H1 (cell line): ENCODE measurements around the gene NHSL2. TPM values are rescaled to one million over a fixed set of nuclear protein-coding genes. Genes with fewer than 3 reads are reported as not detected.

Source experiments
- CTCF ChIA-PET: fragments of 300-600 bp; sonication (Branson Sonifier 250); formaldehyde crosslinking; loops from one replicate; lab custom pipeline; 2021; ENCODE audit not compliant: partially characterized antibody; lab: Charles Lee
- POLR2A ChIA-PET: fragments of 300-600 bp; sonication (Branson Sonifier 250); formaldehyde crosslinking; loops from one replicate; lab custom pipeline; 2021; ENCODE audit warnings: inconsistent platforms; ENCODE audit not compliant: partially characterized antibody; lab: Charles Lee
- DNase-seq, 2 experiments: peaks; one replicate each; pipeline versions ENCODE4 v3.0.0 to v3.0.0-alpha.2; 2010 to 2022; ENCODE audit warnings: low spot score in 2 of 2, low read depth in 1 of 2, mixed read lengths in 1 of 2
- FAIRE-seq: peaks from 2 replicates; lab custom pipeline; 2011; peaks lifted over from hg19 to GRCh38; lab: Jason Lieb, UNC
- H2AFZ ChIP-seq: 2 replicates; pipeline ENCODE4 v1.8.1; 2012; ENCODE audit warnings: low read length, inconsistent platforms
- H2AK5ac ChIP-seq: 2 replicates; pipeline ENCODE4 v1.6.1; 2013; ENCODE audit warnings: low read depth, low read length
- H2BK120ac ChIP-seq: replicated peaks from 2 replicates; pipeline ENCODE3; 2013; ENCODE audit warnings: low read depth, low read length, inconsistent platforms
- H2BK12ac ChIP-seq: 2 replicates; pipeline ENCODE4 v1.6.1; 2013; ENCODE audit warnings: low read depth, low read length
- H2BK15ac ChIP-seq: 2 replicates; pipeline ENCODE4 v1.6.1; 2013; ENCODE audit warnings: low read length
- H2BK20ac ChIP-seq: 2 replicates; pipeline ENCODE4 v1.6.1; 2013; ENCODE audit warnings: low read length
- H2BK5ac ChIP-seq: 2 replicates; pipeline ENCODE4 v1.6.1; 2013; ENCODE audit warnings: low read depth, low read length
- H3K14ac ChIP-seq: 2 replicates; pipeline ENCODE4 v1.6.1; 2013; ENCODE audit warnings: inconsistent platforms; ENCODE audit not compliant: insufficient read length
- H3K18ac ChIP-seq: 2 replicates; pipeline ENCODE4 v1.6.1; 2013; ENCODE audit warnings: low read length; ENCODE audit errors: extremely low read depth
- H3K23ac ChIP-seq: 2 replicates; pipeline ENCODE4 v1.6.1; 2013; ENCODE audit warnings: inconsistent platforms; ENCODE audit not compliant: insufficient read length
- H3K23me2 ChIP-seq: 2 replicates; pipeline ENCODE4 v1.6.1; 2013; ENCODE audit warnings: low read depth, low read length
- H3K27ac ChIP-seq: 2 replicates; pipeline ENCODE4 v1.6.1; 2011; ENCODE audit warnings: low read depth, low read length, inconsistent platforms
- H3K27me3 ChIP-seq, 4 experiments: replicated peaks in 1 of 4; 1 replicate in 1 of 4; 2 replicates in 3 of 4; pipeline versions ENCODE4 v1.6.1 to v1.8.1; 2011 to 2013; ENCODE audit warnings: low read length in 3 of 4, mild to moderate bottlenecking in 3 of 4, inconsistent platforms in 2 of 4, mixed read lengths in 2 of 4, moderate library complexity in 1 of 4; ENCODE audit not compliant: control insufficient read depth in 3 of 4, insufficient read depth in 3 of 4; ENCODE audit errors: extremely low read depth in 1 of 4
- H3K36me3 ChIP-seq, 4 experiments: 2 replicates each; pipeline versions ENCODE4 v1.6.1 to v1.8.1; 2011 to 2013; ENCODE audit warnings: mild to moderate bottlenecking in 4 of 4, low read length in 3 of 4, moderate library complexity in 2 of 4, control low read depth in 1 of 4, inconsistent platforms in 1 of 4; ENCODE audit not compliant: insufficient read depth in 4 of 4, control insufficient read depth in 2 of 4
- H3K4ac ChIP-seq: replicated peaks from 2 replicates; pipeline ENCODE3; 2013; ENCODE audit warnings: low read length, low read depth, mixed read lengths, inconsistent platforms; ENCODE audit not compliant: insufficient read length
- H3K4me1 ChIP-seq, 4 experiments: replicated peaks in 1 of 4; 1 replicate in 1 of 4; 2 replicates in 3 of 4; pipeline versions ENCODE4 v1.6.1 to v1.8.1; 2011 to 2013; ENCODE audit warnings: low read length in 3 of 4, inconsistent platforms in 2 of 4, mixed read lengths in 1 of 4; ENCODE audit not compliant: insufficient read depth in 4 of 4, control insufficient read depth in 3 of 4
- H3K4me2 ChIP-seq, 2 experiments: 2 replicates each; pipeline versions ENCODE4 v1.6.1 to v1.8.1; 2011 to 2013; ENCODE audit warnings: low read depth in 2 of 2, low read length in 2 of 2, control low read depth in 1 of 2, inconsistent platforms in 1 of 2, mild to moderate bottlenecking in 1 of 2; ENCODE audit not compliant: insufficient read depth in 1 of 2
- H3K4me3 ChIP-seq, 4 experiments: fragments of 200-600, 300-600 bp in 1 of 4; sonication (generic), shearing (Covaris generic), sonication (Bioruptor Twin) in 1 of 4; 2 replicates each; pipeline versions ENCODE4 v1.5.1 to v1.8.1; 2011 to 2016; ENCODE audit warnings: low read length in 4 of 4, low read depth in 3 of 4, control low read depth in 2 of 4, inconsistent platforms in 2 of 4, mild to moderate bottlenecking in 2 of 4, mixed read lengths in 1 of 4, moderate library complexity in 1 of 4; ENCODE audit not compliant: insufficient read depth in 2 of 4; ENCODE audit errors: extremely low read depth in 1 of 4
- H3K56ac ChIP-seq: replicated peaks from 2 replicates; pipeline ENCODE3; 2013; ENCODE audit warnings: low read depth, mild to moderate bottlenecking, mixed read lengths, low read length, inconsistent platforms; ENCODE audit not compliant: insufficient read length
- H3K79me1 ChIP-seq: 2 replicates; pipeline ENCODE4 v1.6.1; 2013; ENCODE audit warnings: low read depth, low read length, control low read depth
- H3K79me2 ChIP-seq, 2 experiments: 2 replicates each; pipeline versions ENCODE4 v1.6.1 to v1.8.1; 2012 to 2013; ENCODE audit warnings: low read length in 2 of 2, mild to moderate bottlenecking in 2 of 2, inconsistent platforms in 1 of 2; ENCODE audit not compliant: insufficient read depth in 2 of 2, control insufficient read depth in 1 of 2
- H3K9ac ChIP-seq, 4 experiments: replicated peaks in 1 of 4; 1 replicate in 1 of 4; 2 replicates in 3 of 4; pipeline versions ENCODE4 v1.6.1 to v1.8.1; 2011 to 2013; ENCODE audit warnings: low read depth in 3 of 4, low read length in 3 of 4, control low read depth in 2 of 4, mild to moderate bottlenecking in 2 of 4, moderate library complexity in 2 of 4, inconsistent platforms in 1 of 4; ENCODE audit errors: extremely low read depth in 1 of 4
- H3K9me3 ChIP-seq, 2 experiments: 2 replicates each; pipeline versions ENCODE4 v1.6.1 to v1.8.1; 2012 to 2013; ENCODE audit warnings: mild to moderate bottlenecking in 2 of 2, moderate library complexity in 2 of 2, control low read depth in 1 of 2, inconsistent platforms in 1 of 2, low read depth in 1 of 2, low read length in 1 of 2, mixed read lengths in 1 of 2; ENCODE audit not compliant: insufficient read depth in 2 of 2
- H4K20me1 ChIP-seq, 2 experiments: replicated peaks in 1 of 2; 2 replicates each; pipeline versions ENCODE3 to v1.8.1; 2011 to 2013; ENCODE audit warnings: inconsistent platforms in 2 of 2, low read length in 2 of 2, mild to moderate bottlenecking in 1 of 2; ENCODE audit not compliant: insufficient read depth in 2 of 2, control insufficient read depth in 1 of 2
- H4K5ac ChIP-seq: 2 replicates; pipeline ENCODE4 v1.6.1; 2013; ENCODE audit warnings: low read length, low read depth, mixed read lengths, inconsistent platforms; ENCODE audit not compliant: insufficient read length
- H4K8ac ChIP-seq: 2 replicates; pipeline ENCODE4 v1.8.0; 2013; ENCODE audit warnings: mild to moderate bottlenecking, moderate library complexity, low read length, inconsistent platforms; ENCODE audit not compliant: insufficient read depth; ENCODE audit errors: extremely low read depth
- H4K91ac ChIP-seq: replicated peaks from 2 replicates; pipeline ENCODE3; 2013; ENCODE audit warnings: low read length, mixed read lengths, inconsistent platforms; ENCODE audit not compliant: insufficient read length
- ASH2L ChIP-seq: fragments of 200-600, 300-600 bp; sonication (generic); IDR thresholded peaks from one replicate; pipeline ENCODE4 v1.7.1; 2017; ENCODE audit warnings: low read length
- CHD1 ChIP-seq: IDR thresholded peaks from 2 replicates; pipeline ENCODE4 v1.6.1; 2012; ENCODE audit warnings: low read depth, low read length, improper control_type of control experiment
- CHD2 ChIP-seq: IDR thresholded peaks from 2 replicates; pipeline ENCODE4 v1.6.1; 2012; ENCODE audit warnings: low read length, improper control_type of control experiment
- CTCF ChIP-seq, 3 experiments: IDR thresholded peaks; 1 replicate in 2 of 3; 2 replicates in 1 of 3; pipeline versions ENCODE4 v1.5.1 to v1.6.1; 2011; ENCODE audit warnings: low read length in 3 of 3, mild to moderate bottlenecking in 3 of 3, inconsistent platforms in 2 of 3, low read depth in 1 of 3, moderate library complexity in 1 of 3; ENCODE audit not compliant: insufficient read depth in 1 of 3; ENCODE audit errors: control extremely low read depth in 1 of 3
- KDM1A ChIP-seq: fragments of 200-600, 300-600 bp; sonication (generic); IDR thresholded peaks from 2 replicates; pipeline ENCODE4 v1.7.1; 2016; ENCODE audit warnings: mild to moderate bottlenecking, low read length, borderline replicate concordance
- MAFK ChIP-seq: IDR thresholded peaks from 2 replicates; pipeline ENCODE4 v1.6.1; 2012; ENCODE audit warnings: low read depth, mild to moderate bottlenecking, improper control_type of control experiment, low read length
- WGBS, 2 experiments: shearing (Covaris generic) in 1 of 2; methylation state at CpG; one replicate each; pipeline versions ENCODE4 v1.1.6 to v1.1.7; 2013 to 2015; ENCODE audit warnings: low lambda C conversion rate in 2 of 2, mixed read lengths in 2 of 2, inconsistent platforms in 1 of 2, low coverage in 1 of 2, missing lambda C conversion rate in 1 of 2; ENCODE audit not compliant: insufficient replicate concordance in 2 of 2, insufficient coverage in 1 of 2, insufficient read length in 1 of 2; ENCODE audit errors: extremely low coverage in 1 of 2, missing lambda C conversion rate in 1 of 2; 5-methylcytosine and 5-hydroxymethylcytosine counted together
- polyA plus RNA-seq, 7 experiments: library from polyadenylated mRNA; depleted of rRNA in 3 of 7; stranded (reverse) in 5 of 7; unstranded in 2 of 7; fragments of >200 nt in 5 of 7; fragments of 200-250 nt in 2 of 7; gene quantifications; 1 replicate in 5 of 7; 2 replicates in 1 of 7; 4 replicates in 1 of 7; pipeline versions ENCODE4 v1.2.1 to v1.2.3, GENCODE V29; 2011 to 2013; ENCODE audit warnings: missing spikeins in 2 of 7, mixed read lengths in 2 of 7
- total RNA-seq: library from RNA; stranded (reverse); fragmentation: NEBNext Ultra II Directional; extraction: Animal tissue kit (Norgen Biotek cat#: 25700); gene quantifications from 2 replicates; pipeline ENCODE4 v1.2.1, GENCODE V29; 2021

Gene NHSL2
- total and polyA plus RNA-seq, 2 of the 8 experiments (the other 6 are each of a cell fraction or from before 2014, with no cell fraction given), result 3.7 to 7.2 TPM

GRCh38 chrX:72011734-72012133, 101.1 kb downstream of the NHSL2 start:
- no peak overlapping the region for H3K9ac ChIP-seq
- no peak overlapping the region for H4K8ac ChIP-seq
- H3K56ac ChIP-seq, result no peak overlapping the region
- H3K23me2 ChIP-seq, result no peaks in the 10 kb centered on the region
- H3K4me2 ChIP-seq, result no peak overlapping the region
- H2BK120ac ChIP-seq, result no peak overlapping the region
- no peaks in the 10 kb centered on the region; the same call in 1 of the 2 replicates for H3K79me1 ChIP-seq
- no peak overlapping the region for H2AK5ac ChIP-seq
- 91% methylated on average over 2 of the region's 2 CpGs; no CpG with 5 or more reads in 1 of the 2 experiments for WGBS, 2 experiments
- no peak overlapping the region for H3K18ac ChIP-seq
- no peak for FAIRE-seq
- H3K79me2 ChIP-seq, result no peaks in the 10 kb centered on the region
- peaks cover 0 to 4% (median 0%) of the 10 kb centered on the region in 4 experiments; a peak in 2 of 8 replicates for H3K36me3 ChIP-seq
- H4K91ac ChIP-seq, result no peak overlapping the region
- TF ChIP-seq MAFK (no peak), CHD1 (no peak), CTCF (IDR thresholded peaks at IDR 0.05; ENCODE audit: control extremely low read depth in 1 of 3, insufficient read depth in 1 of 3, low read depth in 1 of 3, low read length in 3 of 3) (no peak), CHD2 (no peak), KDM1A (no peak), ASH2L (no peak)
- TF ChIP-seq, all 59 proteins: peak for 0
- no peak overlapping the region for H2BK5ac ChIP-seq
- no peaks in the 10 kb centered on the region for H3K27me3 ChIP-seq
- ChIA-PET CTCF (interaction anchor here (0.7 to 1.5 kb wide), 4 partner anchors 20 to 119 kb away, joined by 3 to 4 read pairs (median 3); no protein-coding TSS in a partner anchor), POLR2A (no interaction called here)
- no peak overlapping the region for H3K4me3 ChIP-seq
- no peak overlapping the region for H2BK12ac ChIP-seq
- no peak overlapping the region for H4K5ac ChIP-seq
- H2AFZ ChIP-seq, result no peak overlapping the region
- H2BK20ac ChIP-seq, result no peak overlapping the region
- H3K4me1 ChIP-seq, result no peaks in the 10 kb centered on the region
- H4K20me1 ChIP-seq, result no peaks in the 10 kb centered on the region
- H3K27ac ChIP-seq, result no peak overlapping the region
- no peak overlapping the region for H2BK15ac ChIP-seq
- no peak overlapping the region for H3K4ac ChIP-seq
- no peak overlapping the region for H3K14ac ChIP-seq
- no peak overlapping the region for H3K23ac ChIP-seq
- H3K9me3 ChIP-seq, result no peaks in the 10 kb centered on the region
- no peak for DNase-seq
